Astrocyte (in vitro differentiated cells and primary cell): ENCODE measurements around the gene SLC35D2. TPM values are rescaled to one million over a fixed set of nuclear protein-coding genes. Genes with fewer than 3 reads are reported as not detected.
A peak's percentile ranks its signal among the peaks of the same experiment; 100 is the strongest.

Experiments
- DNase-seq: peaks from one replicate; pipeline ENCODE4 v3.0.0-alpha.2; 2010; ENCODE audit warnings: low read depth
- FAIRE-seq: peaks from 2 replicates; lab custom pipeline; 2011; peaks lifted over from hg19 to GRCh38; lab: Jason Lieb, UNC
- H2AFZ ChIP-seq: 2 replicates; pipeline ENCODE4 v1.6.0; 2012; ENCODE audit warnings: low read depth, low read length, inconsistent platforms
- H3K27ac ChIP-seq: 2 replicates; pipeline ENCODE4 v1.5.1; 2011; ENCODE audit warnings: low read depth, low read length, inconsistent platforms
- H3K27me3 ChIP-seq: 2 replicates; pipeline ENCODE4 v1.6.0; 2011; ENCODE audit warnings: low read length, inconsistent platforms; ENCODE audit not compliant: insufficient read depth
- H3K36me3 ChIP-seq: 2 replicates; pipeline ENCODE4 v1.5.1; 2011; ENCODE audit warnings: low read length, inconsistent platforms; ENCODE audit not compliant: insufficient read depth
- H3K4me1 ChIP-seq: 2 replicates; pipeline ENCODE4 v1.5.1; 2011; ENCODE audit warnings: low read length, inconsistent platforms; ENCODE audit not compliant: insufficient read depth
- H3K4me2 ChIP-seq: 2 replicates; pipeline ENCODE4 v1.6.0; 2012; ENCODE audit warnings: low read length, inconsistent platforms
- H3K4me3 ChIP-seq: 2 replicates; pipeline ENCODE4 v1.5.1; 2011; ENCODE audit warnings: low read depth, mild to moderate bottlenecking, low read length, inconsistent platforms; ENCODE audit not compliant: insufficient read depth
- H3K79me2 ChIP-seq: 2 replicates; pipeline ENCODE4 v1.6.0; 2012; ENCODE audit warnings: mild to moderate bottlenecking, low read length, inconsistent platforms; ENCODE audit not compliant: insufficient read depth
- H3K9ac ChIP-seq: 2 replicates; pipeline ENCODE4 v1.6.0; 2012; ENCODE audit warnings: mild to moderate bottlenecking, low read length, inconsistent platforms
- H3K9me3 ChIP-seq: 2 replicates; pipeline ENCODE4 v1.5.1; 2012; ENCODE audit warnings: low read depth, mild to moderate bottlenecking, low read length, inconsistent platforms; ENCODE audit not compliant: insufficient read depth
- H4K20me1 ChIP-seq: 2 replicates; pipeline ENCODE4 v1.6.0; 2012; ENCODE audit warnings: low read length, inconsistent platforms; ENCODE audit not compliant: insufficient read depth
- H3K27ac Mint-ChIP-seq: one replicate; pipeline ENCODE4 v1.8.0; 2021; ENCODE audit warnings: mild to moderate bottlenecking, mixed read lengths; ENCODE audit not compliant: unreplicated experiment
- H3K27me3 Mint-ChIP-seq: one replicate; pipeline ENCODE4 v1.8.0; 2021; ENCODE audit warnings: low read depth, mixed read lengths; ENCODE audit not compliant: unreplicated experiment
- H3K36me3 Mint-ChIP-seq: one replicate; pipeline ENCODE4 v1.8.0; 2021; ENCODE audit warnings: low read depth, mixed read lengths; ENCODE audit not compliant: unreplicated experiment
- H3K4me1 Mint-ChIP-seq: one replicate; pipeline ENCODE4 v1.8.0; 2021; ENCODE audit warnings: low read depth, mixed read lengths; ENCODE audit not compliant: unreplicated experiment
- H3K4me3 Mint-ChIP-seq: one replicate; pipeline ENCODE4 v1.8.0; 2021; ENCODE audit warnings: mild to moderate bottlenecking, moderate library complexity, mixed read lengths; ENCODE audit not compliant: unreplicated experiment
- H3K9me3 Mint-ChIP-seq: one replicate; pipeline ENCODE4 v1.8.0; 2021; ENCODE audit warnings: mild to moderate bottlenecking, mixed read lengths; ENCODE audit not compliant: unreplicated experiment
- CTCF ChIP-seq: IDR thresholded peaks from 2 replicates; pipeline ENCODE4 v1.5.1; 2011; ENCODE audit warnings: low read depth, mild to moderate bottlenecking, inconsistent platforms, low read length, moderate library complexity; ENCODE audit not compliant: insufficient read depth
- EZH2 ChIP-seq: IDR thresholded peaks from 2 replicates; pipeline ENCODE4 v1.6.1; 2012; ENCODE audit warnings: mild to moderate bottlenecking, low read length, inconsistent platforms; ENCODE audit not compliant: insufficient read depth
- total RNA-seq: library from RNA; stranded (reverse); gene quantifications from 2 replicates; pipeline ENCODE4 v1.2.1, GENCODE V29; 2021

SLC35D2 gene
- total RNA-seq, 1 donor from 2014 or later: 37.3 TPM

GRCh38 chr9:96425500-96426169, 42.1 kb upstream of the SLC35D2 start:
- H3K4me1 Mint-ChIP-seq: peaks cover 7% of the 10 kb centered on the region
- H3K27me3 Mint-ChIP-seq: no peaks in the 10 kb centered on the region
- Histone ChIP-seq H3K27ac (no peak overlapping the region), H3K4me2 (no peak overlapping the region), H2AFZ (no peak overlapping the region), H3K4me1 (peaks cover 8% of the 10 kb centered on the region), H4K20me1 (no peaks in the 10 kb centered on the region), H3K9ac (no peak overlapping the region), H3K9me3 (no peaks in the 10 kb centered on the region), H3K79me2 (no peaks in the 10 kb centered on the region), H3K27me3 (no peaks in the 10 kb centered on the region), H3K4me3 (no peak overlapping the region), H3K36me3 (no peaks in the 10 kb centered on the region)
- no peak for FAIRE-seq
- TF ChIP-seq CTCF (no peak), EZH2 (no peak)
- H3K4me3 Mint-ChIP-seq: no peak overlapping the region
- no peak overlapping the region for H3K27ac Mint-ChIP-seq
- no peak for DNase-seq
- H3K9me3 Mint-ChIP-seq: peaks cover 2% of the 10 kb centered on the region
- H3K36me3 Mint-ChIP-seq: no peaks in the 10 kb centered on the region

DNA sequence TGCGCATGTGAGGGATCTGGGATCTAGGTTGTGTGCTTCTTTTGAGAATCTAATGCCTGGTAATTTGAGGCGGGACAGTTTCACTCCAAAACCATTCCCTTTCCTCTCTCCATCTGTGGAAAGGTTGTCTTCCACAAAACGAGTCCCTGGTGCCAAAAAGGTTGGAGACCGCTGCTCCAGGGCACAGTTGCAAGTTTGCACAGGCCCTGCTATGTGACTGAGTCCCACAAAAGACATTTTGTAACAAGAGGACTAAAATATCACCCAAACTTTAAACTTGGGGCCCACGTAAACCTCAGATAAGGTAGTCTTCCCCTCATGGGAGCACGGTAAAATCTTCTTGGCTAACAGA, 40.5 kb upstream of the SLC35D2 start:
- Histone ChIP-seq H3K79me2 (no peaks in the 10 kb centered on the region), H3K9ac (no peak overlapping the region), H3K4me1 (peaks cover 19% of the 10 kb centered on the region), H3K27ac (no peak overlapping the region), H3K4me2 (no peak overlapping the region), H3K4me3 (no peak overlapping the region), H3K9me3 (no peaks in the 10 kb centered on the region), H3K36me3 (no peaks in the 10 kb centered on the region), H2AFZ (no peak overlapping the region), H4K20me1 (no peaks in the 10 kb centered on the region), H3K27me3 (no peaks in the 10 kb centered on the region)
- FAIRE-seq: no peak
- H3K4me3 Mint-ChIP-seq: no peak overlapping the region
- TF ChIP-seq CTCF: no peak
- TF ChIP-seq EZH2: no peak
- peaks cover 2% of the 10 kb centered on the region for H3K9me3 Mint-ChIP-seq
- no peak for DNase-seq
- peaks cover 19% of the 10 kb centered on the region for H3K4me1 Mint-ChIP-seq
- H3K27ac Mint-ChIP-seq: no peak overlapping the region
- no peaks in the 10 kb centered on the region for H3K27me3 Mint-ChIP-seq
- no peaks in the 10 kb centered on the region for H3K36me3 Mint-ChIP-seq

DNA sequence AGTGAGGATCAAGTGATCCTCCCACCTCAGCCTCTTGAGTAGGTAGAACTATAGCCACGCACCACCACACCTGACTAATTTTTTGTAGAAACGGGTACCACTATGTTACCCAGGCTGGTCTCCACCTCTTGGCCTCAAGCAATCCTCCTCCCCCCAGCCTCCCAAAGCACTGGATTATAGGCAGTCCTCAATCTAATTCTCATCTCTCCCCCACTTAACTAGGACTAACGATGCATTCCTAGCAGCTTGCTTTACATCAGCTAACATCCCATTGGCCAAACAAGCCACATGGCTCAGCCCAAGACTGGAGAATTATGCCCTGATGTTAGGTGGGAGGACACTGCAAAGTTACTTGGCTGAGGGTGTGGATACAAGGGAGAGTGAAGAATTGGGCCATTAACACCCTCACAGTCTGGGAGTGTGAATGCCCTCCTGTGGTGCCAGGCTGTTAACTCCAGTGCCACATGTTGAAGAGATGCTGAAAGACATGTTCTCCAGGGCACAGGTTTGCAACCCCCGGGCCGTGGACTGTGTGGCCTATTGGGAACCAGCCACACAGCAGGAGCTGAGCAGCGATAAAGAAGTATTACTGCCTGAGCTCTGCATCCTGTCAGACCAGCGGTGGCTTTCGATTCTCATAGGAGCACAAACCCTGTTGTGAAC, 39.9 kb upstream of the SLC35D2 start:
- peaks cover 2% of the 10 kb centered on the region for H3K9me3 Mint-ChIP-seq
- H3K27me3 ChIP-seq: no peaks in the 10 kb centered on the region
- no peak overlapping the region for H3K27ac ChIP-seq
- H3K36me3 ChIP-seq: no peaks in the 10 kb centered on the region
- peaks cover 19% of the 10 kb centered on the region for H3K4me1 ChIP-seq
- H3K79me2 ChIP-seq: no peaks in the 10 kb centered on the region
- no peak for DNase-seq
- H3K9me3 ChIP-seq: no peaks in the 10 kb centered on the region
- peaks cover 19% of the 10 kb centered on the region for H3K4me1 Mint-ChIP-seq
- FAIRE-seq: no peak
- no peak overlapping the region for H3K4me3 Mint-ChIP-seq
- H4K20me1 ChIP-seq: no peaks in the 10 kb centered on the region
- H3K27ac Mint-ChIP-seq: peak overlapping the region; percentile 34
- H3K4me2 ChIP-seq: no peak overlapping the region
- no peaks in the 10 kb centered on the region for H3K36me3 Mint-ChIP-seq
- H2AFZ ChIP-seq: no peak overlapping the region
- H3K27me3 Mint-ChIP-seq: no peaks in the 10 kb centered on the region
- TF ChIP-seq EZH2: no peak
- no peak overlapping the region for H3K9ac ChIP-seq
- no peak overlapping the region for H3K4me3 ChIP-seq
